ENCODE data around the gene RNF208.
A peak's percentile ranks its signal among the peaks of the same experiment; 100 is the strongest.

RNF208 gene

DNA sequence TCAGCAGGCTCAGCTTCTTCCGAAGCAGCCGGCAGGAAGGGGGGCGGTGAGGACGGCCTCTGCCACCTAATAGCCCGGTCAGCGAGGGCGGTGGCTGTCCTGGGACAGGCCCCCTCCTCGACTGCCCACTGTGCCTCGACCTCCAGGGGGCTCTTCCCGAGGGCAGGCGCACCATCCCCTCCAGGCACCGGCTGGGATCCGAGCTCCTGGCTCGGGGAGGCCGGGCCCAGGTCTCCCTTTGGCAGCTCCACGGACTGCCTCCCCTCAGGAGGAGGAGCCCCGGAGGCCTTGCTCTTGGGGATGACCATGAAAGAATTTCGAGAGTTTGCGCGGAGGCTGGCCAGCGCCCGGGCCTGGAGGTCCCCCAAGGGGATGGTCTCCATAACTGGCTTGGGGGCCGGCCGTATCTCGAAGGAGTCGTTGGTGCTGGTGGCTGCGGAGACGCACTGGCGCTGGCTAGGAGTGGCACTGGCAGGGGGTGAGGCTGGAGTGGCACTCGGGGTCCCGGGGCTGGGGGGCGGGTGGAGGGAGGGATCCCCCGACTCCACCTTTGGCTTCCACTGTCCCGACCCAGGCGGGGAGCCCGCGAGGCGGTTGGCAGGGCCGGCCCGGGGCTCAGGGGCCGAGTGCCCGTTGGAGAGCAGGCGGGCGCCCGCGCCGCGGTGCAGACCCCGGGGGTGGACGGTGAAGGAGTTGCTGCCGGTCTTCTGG is 22.5 kb downstream of the RNF208 start (continued):
- TF ChIP-seq, protein P1, sequence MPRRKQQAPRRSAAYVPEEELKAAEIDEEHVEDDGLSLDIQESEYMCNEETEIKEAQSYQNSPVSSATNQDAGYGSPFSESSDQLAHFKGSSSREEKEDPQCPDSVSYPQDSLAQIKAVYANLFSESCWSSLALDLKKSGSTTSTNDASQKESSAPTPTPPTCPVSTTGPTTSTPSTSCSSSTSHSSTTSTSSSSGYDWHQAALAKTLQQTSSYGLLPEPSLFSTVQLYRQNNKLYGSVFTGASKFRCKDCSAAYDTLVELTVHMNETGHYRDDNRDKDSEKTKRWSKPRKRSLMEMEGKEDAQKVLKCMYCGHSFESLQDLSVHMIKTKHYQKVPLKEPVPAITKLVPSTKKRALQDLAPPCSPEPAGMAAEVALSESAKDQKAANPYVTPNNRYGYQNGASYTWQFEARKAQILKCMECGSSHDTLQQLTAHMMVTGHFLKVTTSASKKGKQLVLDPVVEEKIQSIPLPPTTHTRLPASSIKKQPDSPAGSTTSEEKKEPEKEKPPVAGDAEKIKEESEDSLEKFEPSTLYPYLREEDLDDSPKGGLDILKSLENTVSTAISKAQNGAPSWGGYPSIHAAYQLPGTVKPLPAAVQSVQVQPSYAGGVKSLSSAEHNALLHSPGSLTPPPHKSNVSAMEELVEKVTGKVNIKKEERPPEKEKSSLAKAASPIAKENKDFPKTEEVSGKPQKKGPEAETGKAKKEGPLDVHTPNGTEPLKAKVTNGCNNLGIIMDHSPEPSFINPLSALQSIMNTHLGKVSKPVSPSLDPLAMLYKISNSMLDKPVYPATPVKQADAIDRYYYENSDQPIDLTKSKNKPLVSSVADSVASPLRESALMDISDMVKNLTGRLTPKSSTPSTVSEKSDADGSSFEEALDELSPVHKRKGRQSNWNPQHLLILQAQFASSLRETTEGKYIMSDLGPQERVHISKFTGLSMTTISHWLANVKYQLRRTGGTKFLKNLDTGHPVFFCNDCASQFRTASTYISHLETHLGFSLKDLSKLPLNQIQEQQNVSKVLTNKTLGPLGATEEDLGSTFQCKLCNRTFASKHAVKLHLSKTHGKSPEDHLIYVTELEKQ (tag by site-specific recombination; IDR thresholded peaks at IDR 0.05; ENCODE audit: borderline replicate concordance) = no peak
- no peak for TF ChIP-seq ZBTB48 (tag by site-specific recombination; IDR thresholded peaks at IDR 0.05)
- no peak for TF ChIP-seq ZNF114 (tag by site-specific recombination; IDR thresholded peaks at IDR 0.05)
- no peak for TF ChIP-seq ZNF624 (tag by site-specific recombination; IDR thresholded peaks at IDR 0.05)
- 0 out of 2 replicates have a peak, but pooled peaks have one; percentile 18 for TF ChIP-seq IKZF3 (tag by site-specific recombination; IDR thresholded peaks at IDR 0.05)
- peak; percentile 32; the same call in 1 of the 2 replicates for TF ChIP-seq GLIS2 (tag by site-specific recombination; IDR thresholded peaks at IDR 0.05)
- TF ChIP-seq ZNF571 (tag by site-specific recombination; IDR thresholded peaks at IDR 0.05) = no peak
- no peak for TF ChIP-seq BCL11B (tag by site-specific recombination; IDR thresholded peaks at IDR 0.05; ENCODE audit: low read depth)
- TF ChIP-seq, protein P2, sequence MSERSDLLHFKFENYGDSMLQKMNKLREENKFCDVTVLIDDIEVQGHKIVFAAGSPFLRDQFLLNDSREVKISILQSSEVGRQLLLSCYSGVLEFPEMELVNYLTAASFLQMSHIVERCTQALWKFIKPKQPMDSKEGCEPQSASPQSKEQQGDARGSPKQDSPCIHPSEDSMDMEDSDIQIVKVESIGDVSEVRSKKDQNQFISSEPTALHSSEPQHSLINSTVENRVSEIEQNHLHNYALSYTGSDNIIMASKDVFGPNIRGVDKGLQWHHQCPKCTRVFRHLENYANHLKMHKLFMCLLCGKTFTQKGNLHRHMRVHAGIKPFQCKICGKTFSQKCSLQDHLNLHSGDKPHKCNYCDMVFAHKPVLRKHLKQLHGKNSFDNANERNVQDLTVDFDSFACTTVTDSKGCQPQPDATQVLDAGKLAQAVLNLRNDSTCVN (tag by site-specific recombination; optimal IDR thresholded peaks at IDR 0.05) = peak; percentile 24
- TF ChIP-seq, protein P3, sequence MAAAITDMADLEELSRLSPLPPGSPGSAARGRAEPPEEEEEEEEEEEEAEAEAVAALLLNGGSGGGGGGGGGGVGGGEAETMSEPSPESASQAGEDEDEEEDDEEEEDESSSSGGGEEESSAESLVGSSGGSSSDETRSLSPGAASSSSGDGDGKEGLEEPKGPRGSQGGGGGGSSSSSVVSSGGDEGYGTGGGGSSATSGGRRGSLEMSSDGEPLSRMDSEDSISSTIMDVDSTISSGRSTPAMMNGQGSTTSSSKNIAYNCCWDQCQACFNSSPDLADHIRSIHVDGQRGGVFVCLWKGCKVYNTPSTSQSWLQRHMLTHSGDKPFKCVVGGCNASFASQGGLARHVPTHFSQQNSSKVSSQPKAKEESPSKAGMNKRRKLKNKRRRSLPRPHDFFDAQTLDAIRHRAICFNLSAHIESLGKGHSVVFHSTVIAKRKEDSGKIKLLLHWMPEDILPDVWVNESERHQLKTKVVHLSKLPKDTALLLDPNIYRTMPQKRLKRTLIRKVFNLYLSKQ (tag by site-specific recombination; IDR thresholded peaks at IDR 0.05; ENCODE audit: borderline replicate concordance) = no peak
- TF ChIP-seq, protein P4, sequence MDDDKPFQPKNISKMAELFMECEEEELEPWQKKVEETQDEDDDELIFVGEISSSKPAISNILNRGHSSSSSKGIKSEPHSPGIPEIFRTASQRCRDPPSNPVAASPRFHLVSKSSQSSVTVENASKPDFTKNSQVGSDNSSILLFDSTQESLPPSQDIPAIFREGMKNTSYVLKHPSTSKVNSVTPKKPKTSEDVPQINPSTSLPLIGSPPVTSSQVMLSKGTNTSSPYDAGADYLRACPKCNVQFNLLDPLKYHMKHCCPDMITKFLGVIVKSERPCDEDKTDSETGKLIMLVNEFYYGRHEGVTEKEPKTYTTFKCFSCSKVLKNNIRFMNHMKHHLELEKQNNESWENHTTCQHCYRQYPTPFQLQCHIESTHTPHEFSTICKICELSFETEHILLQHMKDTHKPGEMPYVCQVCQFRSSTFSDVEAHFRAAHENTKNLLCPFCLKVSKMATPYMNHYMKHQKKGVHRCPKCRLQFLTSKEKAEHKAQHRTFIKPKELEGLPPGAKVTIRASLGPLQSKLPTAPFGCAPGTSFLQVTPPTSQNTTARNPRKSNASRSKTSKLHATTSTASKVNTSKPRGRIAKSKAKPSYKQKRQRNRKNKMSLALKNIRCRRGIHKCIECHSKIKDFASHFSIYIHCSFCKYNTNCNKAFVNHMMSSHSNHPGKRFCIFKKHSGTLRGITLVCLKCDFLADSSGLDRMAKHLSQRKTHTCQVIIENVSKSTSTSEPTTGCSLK (tag by site-specific recombination; IDR thresholded peaks at IDR 0.05) = no peak

DNA sequence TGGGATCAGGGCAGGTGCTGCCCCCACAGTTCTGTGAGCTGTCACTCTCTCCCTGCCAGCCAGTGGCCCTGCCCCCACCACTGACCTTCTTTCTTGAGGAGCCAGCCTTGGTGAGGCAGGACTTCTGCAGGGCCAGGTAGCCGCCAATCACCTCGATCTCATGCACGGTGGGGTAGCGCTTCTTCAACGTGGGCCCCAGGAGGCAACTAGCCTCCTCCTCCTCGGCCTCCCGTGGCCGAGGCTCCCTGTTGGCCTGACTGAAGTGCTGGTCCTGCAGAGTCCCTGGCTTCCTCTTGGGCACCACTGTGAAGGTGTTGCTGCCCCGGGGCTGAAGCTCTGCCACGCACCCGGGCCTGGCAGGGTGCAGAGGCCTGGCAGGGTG is 23.1 kb downstream of the RNF208 start:
- Histone ChIP-seq H3K9me3 (ENCODE audit: control insufficient read depth, insufficient read depth, low read depth, low read length) (no peaks in the 10 kb centered on the region), H3K4me3 (ENCODE audit: low read depth, low read length) (no peak overlapping the region; the same call in 1 of the 2 replicates), H3K27ac (ENCODE audit: extremely low read depth, low read depth, low read length) (no peak overlapping the region), H3K4me1 (ENCODE audit: control insufficient read depth, insufficient read depth, low read length) (peaks cover 5% of the 10 kb centered on the region; the same call in 1 of the 2 replicates), H3K36me3 (ENCODE audit: control insufficient read depth in 2 of 2, insufficient read depth in 1 of 2, low read length in 2 of 2) (peaks cover 0 to 1% of the 10 kb centered on the region in 2 experiments; a peak in 1 of 3 replicates)
- ChIA-PET POLR2A (interaction anchor here (0.6 to 3.4 kb wide), 7 partner anchors 9 to 69 kb away, joined by 3 to 34 read pairs (median 5); partner anchors contain the start of genes ANAPC2, LRRC26, SSNA1 and TUBB4B), CTCF (interaction anchor here (0.5 to 3.3 kb wide), 5 partner anchors 10 to 110 kb away, joined by 3 to 22 read pairs (median 3); partner anchors contain the start of genes ANAPC2 and SSNA1)
- TF ChIP-seq, protein P5, sequence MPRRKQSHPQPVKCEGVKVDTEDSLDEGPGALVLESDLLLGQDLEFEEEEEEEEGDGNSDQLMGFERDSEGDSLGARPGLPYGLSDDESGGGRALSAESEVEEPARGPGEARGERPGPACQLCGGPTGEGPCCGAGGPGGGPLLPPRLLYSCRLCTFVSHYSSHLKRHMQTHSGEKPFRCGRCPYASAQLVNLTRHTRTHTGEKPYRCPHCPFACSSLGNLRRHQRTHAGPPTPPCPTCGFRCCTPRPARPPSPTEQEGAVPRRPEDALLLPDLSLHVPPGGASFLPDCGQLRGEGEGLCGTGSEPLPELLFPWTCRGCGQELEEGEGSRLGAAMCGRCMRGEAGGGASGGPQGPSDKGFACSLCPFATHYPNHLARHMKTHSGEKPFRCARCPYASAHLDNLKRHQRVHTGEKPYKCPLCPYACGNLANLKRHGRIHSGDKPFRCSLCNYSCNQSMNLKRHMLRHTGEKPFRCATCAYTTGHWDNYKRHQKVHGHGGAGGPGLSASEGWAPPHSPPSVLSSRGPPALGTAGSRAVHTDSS (tag by site-specific recombination; IDR thresholded peaks at IDR 0.05) = 0 out of 2 replicates have a peak, but pooled peaks have one; percentile 15
- TF ChIP-seq GLIS1 (tag by site-specific recombination; IDR thresholded peaks at IDR 0.05) (peak; percentile 96), GLIS2 (tag by site-specific recombination; IDR thresholded peaks at IDR 0.05) (peak; percentile 47; the same call in 1 of the 2 replicates), ZNF768 (tag by site-specific recombination; IDR thresholded peaks at IDR 0.05) (no peak), ZFP69B (tag by site-specific recombination; IDR thresholded peaks at IDR 0.05) (0 out of 2 replicates have a peak, but pooled peaks have one; percentile 15), ZNF660 (tag by site-specific recombination; IDR thresholded peaks at IDR 0.05) (no peak), WT1 (tag by site-specific recombination; IDR thresholded peaks at IDR 0.05) (no peak), ZNF48 (tag by site-specific recombination; IDR thresholded peaks at IDR 0.05) (no peak), ZNF335 (tag by site-specific recombination; conservative IDR thresholded peaks at IDR 0.05) (peak; percentile 20; the same call in 1 of the 2 replicates), ZIC2 (tag by site-specific recombination; IDR thresholded peaks at IDR 0.05) (peak; percentile 99)
- TF ChIP-seq, protein P6, sequence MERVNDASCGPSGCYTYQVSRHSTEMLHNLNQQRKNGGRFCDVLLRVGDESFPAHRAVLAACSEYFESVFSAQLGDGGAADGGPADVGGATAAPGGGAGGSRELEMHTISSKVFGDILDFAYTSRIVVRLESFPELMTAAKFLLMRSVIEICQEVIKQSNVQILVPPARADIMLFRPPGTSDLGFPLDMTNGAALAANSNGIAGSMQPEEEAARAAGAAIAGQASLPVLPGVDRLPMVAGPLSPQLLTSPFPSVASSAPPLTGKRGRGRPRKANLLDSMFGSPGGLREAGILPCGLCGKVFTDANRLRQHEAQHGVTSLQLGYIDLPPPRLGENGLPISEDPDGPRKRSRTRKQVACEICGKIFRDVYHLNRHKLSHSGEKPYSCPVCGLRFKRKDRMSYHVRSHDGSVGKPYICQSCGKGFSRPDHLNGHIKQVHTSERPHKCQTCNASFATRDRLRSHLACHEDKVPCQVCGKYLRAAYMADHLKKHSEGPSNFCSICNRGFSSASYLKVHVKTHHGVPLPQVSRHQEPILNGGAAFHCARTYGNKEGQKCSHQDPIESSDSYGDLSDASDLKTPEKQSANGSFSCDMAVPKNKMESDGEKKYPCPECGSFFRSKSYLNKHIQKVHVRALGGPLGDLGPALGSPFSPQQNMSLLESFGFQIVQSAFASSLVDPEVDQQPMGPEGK (tag by site-specific recombination; IDR thresholded peaks at IDR 0.05) = 0 out of 2 replicates have a peak, but pooled peaks have one; percentile 7

Data from HEK293 (cell line).